A549 treated with CORT108297 at 1 μM for 4 hours (cell line): ENCODE results near the gene TBC1D2. TPM values are rescaled to one million over a fixed set of nuclear protein-coding genes. Genes with fewer than 3 reads are reported as not detected.

Experiments used
- total RNA-seq: library from RNA; stranded (reverse); fragments of 200-300 nt; extraction: Qiagen RNA extraction; gene quantifications from 5 replicates; pipeline ENCODE4 v1.2.3, GENCODE V29; 2022

The TBC1D2 gene, protein sequence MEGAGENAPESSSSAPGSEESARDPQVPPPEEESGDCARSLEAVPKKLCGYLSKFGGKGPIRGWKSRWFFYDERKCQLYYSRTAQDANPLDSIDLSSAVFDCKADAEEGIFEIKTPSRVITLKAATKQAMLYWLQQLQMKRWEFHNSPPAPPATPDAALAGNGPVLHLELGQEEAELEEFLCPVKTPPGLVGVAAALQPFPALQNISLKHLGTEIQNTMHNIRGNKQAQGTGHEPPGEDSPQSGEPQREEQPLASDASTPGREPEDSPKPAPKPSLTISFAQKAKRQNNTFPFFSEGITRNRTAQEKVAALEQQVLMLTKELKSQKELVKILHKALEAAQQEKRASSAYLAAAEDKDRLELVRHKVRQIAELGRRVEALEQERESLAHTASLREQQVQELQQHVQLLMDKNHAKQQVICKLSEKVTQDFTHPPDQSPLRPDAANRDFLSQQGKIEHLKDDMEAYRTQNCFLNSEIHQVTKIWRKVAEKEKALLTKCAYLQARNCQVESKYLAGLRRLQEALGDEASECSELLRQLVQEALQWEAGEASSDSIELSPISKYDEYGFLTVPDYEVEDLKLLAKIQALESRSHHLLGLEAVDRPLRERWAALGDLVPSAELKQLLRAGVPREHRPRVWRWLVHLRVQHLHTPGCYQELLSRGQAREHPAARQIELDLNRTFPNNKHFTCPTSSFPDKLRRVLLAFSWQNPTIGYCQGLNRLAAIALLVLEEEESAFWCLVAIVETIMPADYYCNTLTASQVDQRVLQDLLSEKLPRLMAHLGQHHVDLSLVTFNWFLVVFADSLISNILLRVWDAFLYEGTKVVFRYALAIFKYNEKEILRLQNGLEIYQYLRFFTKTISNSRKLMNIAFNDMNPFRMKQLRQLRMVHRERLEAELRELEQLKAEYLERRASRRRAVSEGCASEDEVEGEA
- total RNA-seq: 8.2 to 12.4 TPM (median 9.7 TPM) in 5 replicates

DNA sequence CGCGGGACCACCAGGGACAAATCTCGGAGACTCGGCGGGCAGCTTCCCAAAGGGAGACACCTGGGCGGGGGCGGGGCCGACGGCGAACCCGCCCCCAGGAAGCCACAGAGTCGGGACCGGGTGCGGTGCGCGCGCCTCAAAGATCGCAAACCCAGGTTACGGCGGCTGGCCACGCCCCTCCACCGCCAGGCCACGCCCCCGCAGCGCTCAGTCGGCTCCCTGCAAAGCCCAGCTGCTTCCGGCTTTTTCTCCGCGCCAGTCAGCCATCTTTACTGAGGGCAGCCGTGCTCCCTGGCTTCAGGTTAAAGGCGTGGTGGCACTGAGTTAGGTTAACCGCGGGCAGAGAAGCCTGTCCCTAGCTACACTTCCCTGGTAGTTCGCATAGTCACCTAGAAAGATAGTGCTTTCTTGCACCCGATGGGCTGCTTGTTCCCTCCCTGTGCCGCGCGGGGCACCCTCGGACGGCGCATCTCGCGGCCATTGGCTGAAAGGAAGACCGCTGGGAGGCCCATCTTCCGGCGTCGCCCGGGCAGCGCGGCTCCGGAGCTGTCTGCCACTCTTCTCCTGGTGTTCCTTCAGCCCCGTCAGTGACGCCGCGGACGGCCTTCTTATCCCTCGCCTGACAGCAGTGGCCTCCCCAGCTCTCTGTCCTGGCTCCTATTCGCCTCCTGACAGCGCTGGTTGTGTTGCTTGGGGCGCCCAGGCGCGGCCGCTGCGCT is at the start of gene TBC1D2:
TBC1D2 (minus strand) TSS at position 72 of the 719 bp plus-strand sequence. CDS start 108 bp downstream, outside the sequence.

GRCh38 chr9:98192503-98193335 is 62.7 kb downstream of the TBC1D2 start, which contains the start of gene CORO2A:
CORO2A (minus strand) TSS chr9:98192637; CDS start chr9:98157660, 34,977 bp downstream.

Other genes starting within 250 kb of the TBC1D2 start
- gene NANS, start 198.9 kb downstream of the TBC1D2 start, total RNA-seq: 59.8 to 70.5 TPM (median 69.5 TPM) in 5 replicates
- gene TRIM14, start 136.4 kb downstream of the TBC1D2 start, total RNA-seq: 10.6 to 13.9 TPM (median 13.2 TPM) in 5 replicates
- 0.54 to 0.82 TPM (median 0.75 TPM) in 5 replicates for gene CORO2A, start 63.0 kb downstream of the TBC1D2 start, total RNA-seq